Measurements from ENCODE around the gene CENPS.
"Not testable (repeated sequence)": the region's sequence is repeated elsewhere in the genome, so short reads cannot be mapped to it uniquely, and the experiment has no call there.

GRCh38 chr1:10457462-10457861 lies 27.2 kb downstream of the CENPS start:
- not testable (repeated sequence) for TF ChIP-seq EP300 (IDR thresholded peaks at IDR 0.05); CTCF (IDR thresholded peaks at IDR 0.05); POLR2A (IDR thresholded peaks at IDR 0.05; ENCODE audit: low read length); CHD4 (IDR thresholded peaks at IDR 0.05; ENCODE audit: borderline replicate concordance); USF2 (IDR thresholded peaks at IDR 0.05); PBX3 (IDR thresholded peaks at IDR 0.05); RFX5 (IDR thresholded peaks at IDR 0.05); CEBPB (IDR thresholded peaks at IDR 0.05); NR3C1 (IDR thresholded peaks at IDR 0.05)

Data from A549 (cell line).